HG02571 (cell line): ENCODE results near the gene ZNF737.
"Not testable (repeated sequence)": the region's sequence is repeated elsewhere in the genome, so short reads cannot be mapped to it uniquely, and the experiment has no call there.

ENCODE experiments used
- ATAC-seq: cut with Tn5 transposase; IDR thresholded peaks from one replicate; pipeline ENCODE4 v1.9.1; 2021; ENCODE audit warnings: mild to moderate bottlenecking, moderate library complexity; ENCODE audit not compliant: unreplicated experiment

The ZNF737 gene

GRCh38 chr19:20565321-20566018, at the start of gene ZNF737:
TSS of gene ZNF737 (minus strand) at chr19:20565781. CDS start at chr19:20565640, 141 bp downstream.
- ATAC-seq, result peak; percentile 89

GRCh38 chr19:20614971-20615370, 49.4 kb upstream of the ZNF737 start:
- ATAC-seq, result not testable (repeated sequence)

- no peak for ATAC-seq
Measured at GRCh38 chr19:20612711-20613316, 47.2 kb upstream of the ZNF737 start.

GRCh38 chr19:20611866-20612265, 46.3 kb upstream of the ZNF737 start:
- no peak for ATAC-seq

- no peak for ATAC-seq
Measured at GRCh38 chr19:20607943-20608342, 42.4 kb upstream of the ZNF737 start.

GRCh38 chr19:20558571-20558970, 7.0 kb downstream of the ZNF737 start:
- no peak for ATAC-seq

GRCh38 chr19:20558011-20558410, 7.6 kb downstream of the ZNF737 start:
- ATAC-seq, result no peak

- not testable (repeated sequence) for ATAC-seq
Measured at GRCh38 chr19:20544667-20545333, 20.8 kb downstream of the ZNF737 start.

GRCh38 chr19:20530303-20530702, 35.3 kb downstream of the ZNF737 start:
- not testable (repeated sequence) for ATAC-seq

- no peak for ATAC-seq
Measured at GRCh38 chr19:20513189-20513904, 52.2 kb downstream of the ZNF737 start.

- ATAC-seq, result no peak
Measured at GRCh38 chr19:20503476-20503875, 62.1 kb downstream of the ZNF737 start.
